Neural crest cell (in vitro differentiated cells): Measurements from ENCODE around the gene PLCL1. TPM values are rescaled to one million over a fixed set of nuclear protein-coding genes. Genes with fewer than 3 reads are reported as not detected.
A peak's percentile ranks its signal among the peaks of the same experiment; 100 is the strongest.

Experiments
- DNase-seq: peaks from one replicate; pipeline ENCODE4 v3.0.0; 2021; ENCODE audit warnings: low read depth, mixed read lengths, low spot score
- H3K27ac Mint-ChIP-seq: one replicate; pipeline ENCODE4 v1.8.0; 2021; ENCODE audit warnings: mild to moderate bottlenecking, mixed read lengths; ENCODE audit not compliant: unreplicated experiment
- H3K27me3 Mint-ChIP-seq: 2 replicates; pipeline ENCODE4 v1.8.0; 2021; ENCODE audit warnings: low read depth, mild to moderate bottlenecking, mixed read lengths
- H3K36me3 Mint-ChIP-seq: 2 replicates; pipeline ENCODE4 v1.8.0; 2021; ENCODE audit warnings: low read depth, mild to moderate bottlenecking, mixed read lengths
- H3K4me1 Mint-ChIP-seq: 2 replicates; pipeline ENCODE4 v1.8.0; 2021; ENCODE audit warnings: mixed read lengths
- H3K4me3 Mint-ChIP-seq: one replicate; pipeline ENCODE4 v1.8.0; 2021; ENCODE audit warnings: mild to moderate bottlenecking, mixed read lengths
- H3K9me3 Mint-ChIP-seq: 2 replicates; pipeline ENCODE4 v1.8.0; 2021; ENCODE audit warnings: mixed read lengths
- CTCF ChIP-seq: fragments of 200-600 bp; sonication (generic); conservative IDR thresholded peaks from 2 replicates; pipeline ENCODE4 v1.5.0; 2021; ENCODE audit warnings: antibody characterized with exemption, mild to moderate bottlenecking
- total RNA-seq: library from RNA; stranded (reverse); gene quantifications from 2 replicates; pipeline ENCODE4 v1.2.1, GENCODE V29; 2021

The PLCL1 gene
- total RNA-seq, 1 donor from 2014 or later: 0.72 TPM

DNA sequence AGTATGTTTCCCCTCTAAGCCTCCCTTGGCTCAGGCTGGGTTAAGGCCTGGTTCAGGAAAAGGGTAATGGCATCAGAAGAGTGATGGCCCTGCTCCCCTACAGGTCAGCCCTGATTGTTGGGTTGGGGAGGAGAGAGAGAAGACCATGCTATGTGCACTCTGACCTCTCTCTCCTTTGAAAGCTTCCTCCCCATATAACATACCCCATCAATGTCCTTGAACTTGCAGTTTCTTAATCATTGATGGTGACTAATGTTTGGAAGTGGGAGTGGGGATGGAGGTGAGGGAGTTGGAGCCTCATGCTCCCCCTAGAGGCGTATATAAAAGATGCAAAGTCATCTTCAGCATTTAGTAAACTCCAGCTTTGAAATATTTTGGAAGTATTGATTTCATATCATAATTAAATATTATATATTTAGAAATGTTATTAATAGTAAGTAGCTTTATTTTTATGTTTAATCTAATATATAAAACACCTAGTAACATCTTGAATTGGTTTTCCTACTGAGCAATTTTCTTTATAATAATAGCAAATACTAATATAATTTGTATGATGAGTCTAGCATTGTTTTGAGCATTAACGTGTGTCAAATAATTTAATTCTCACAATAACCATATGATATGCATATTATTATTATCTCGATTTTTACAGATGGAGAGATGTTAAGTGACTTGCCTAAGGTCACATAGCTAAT is 8.8 kb downstream of the PLCL1 start:
- H3K36me3 Mint-ChIP-seq: no peaks in the 10 kb centered on the region
- H3K27ac Mint-ChIP-seq: no peak overlapping the region
- H3K27me3 Mint-ChIP-seq: peaks cover 21% of the 10 kb centered on the region
- peak; percentile 71 for TF ChIP-seq CTCF
- H3K4me3 Mint-ChIP-seq: no peak overlapping the region
- no peak for DNase-seq
- no peaks in the 10 kb centered on the region for H3K4me1 Mint-ChIP-seq
- H3K9me3 Mint-ChIP-seq: peaks cover 4% of the 10 kb centered on the region

GRCh38 chr2:197814526-197814925 is 10.1 kb downstream of the PLCL1 start:
- no peak for DNase-seq
- Mint-ChIP-seq H3K36me3 (no peaks in the 10 kb centered on the region), H3K27me3 (peaks cover 8% of the 10 kb centered on the region), H3K9me3 (no peaks in the 10 kb centered on the region), H3K4me3 (no peak overlapping the region), H3K27ac (no peak overlapping the region), H3K4me1 (no peaks in the 10 kb centered on the region)
- no peak for TF ChIP-seq CTCF

DNA sequence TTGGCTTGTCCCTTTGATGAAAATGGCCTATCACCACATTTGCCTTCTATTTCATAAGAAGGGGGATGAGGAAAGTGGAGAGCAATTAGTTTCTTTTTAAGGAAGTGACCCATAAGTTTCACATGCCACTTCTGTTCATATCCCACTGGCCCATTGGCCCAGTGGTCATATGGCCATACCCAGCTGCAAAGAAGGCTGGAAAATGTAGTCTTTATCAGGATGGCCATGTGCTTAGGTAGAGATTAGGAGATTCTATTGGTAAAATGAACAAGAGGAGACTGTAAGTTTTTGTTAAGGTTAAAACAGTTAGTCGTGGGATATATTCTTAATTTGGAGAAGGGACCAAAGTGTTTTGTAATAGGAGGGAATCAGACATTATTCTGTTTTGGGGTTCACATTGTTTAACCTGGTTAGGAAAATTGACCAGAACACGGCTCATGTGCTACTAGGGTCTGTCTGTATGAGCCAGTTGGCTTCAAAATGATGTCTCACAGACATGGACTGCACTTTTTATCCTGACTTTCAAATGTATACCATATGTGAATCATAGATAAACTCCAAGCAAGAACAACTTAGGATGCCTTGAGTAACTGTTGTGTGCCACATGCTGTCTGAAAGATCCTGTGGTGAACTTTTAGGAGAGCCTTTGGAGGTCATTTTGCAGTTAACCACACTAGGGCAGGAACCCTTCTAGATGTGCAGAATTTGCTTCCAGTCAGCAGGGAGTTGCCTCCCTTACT is 17.3 kb downstream of the PLCL1 start:
- Mint-ChIP-seq H3K4me3 (no peak overlapping the region), H3K36me3 (no peaks in the 10 kb centered on the region), H3K9me3 (no peaks in the 10 kb centered on the region), H3K27me3 (no peaks in the 10 kb centered on the region), H3K4me1 (no peaks in the 10 kb centered on the region), H3K27ac (no peak overlapping the region)
- TF ChIP-seq CTCF: no peak
- DNase-seq: no peak

- no peak for DNase-seq
- H3K27me3 Mint-ChIP-seq: no peaks in the 10 kb centered on the region
- TF ChIP-seq CTCF: no peak
- no peak overlapping the region for H3K4me3 Mint-ChIP-seq
- H3K27ac Mint-ChIP-seq: no peak overlapping the region
- H3K36me3 Mint-ChIP-seq: no peaks in the 10 kb centered on the region
- no peaks in the 10 kb centered on the region for H3K4me1 Mint-ChIP-seq
- H3K9me3 Mint-ChIP-seq: no peaks in the 10 kb centered on the region
Measured at GRCh38 chr2:197822333-197822732, 17.9 kb downstream of the PLCL1 start.

- H3K27ac Mint-ChIP-seq: no peak overlapping the region
- no peaks in the 10 kb centered on the region for H3K4me1 Mint-ChIP-seq
- H3K9me3 Mint-ChIP-seq: peaks cover 10% of the 10 kb centered on the region
- no peak overlapping the region for H3K4me3 Mint-ChIP-seq
- peaks cover 6% of the 10 kb centered on the region for H3K36me3 Mint-ChIP-seq
- DNase-seq: no peak
- no peak for TF ChIP-seq CTCF
- no peaks in the 10 kb centered on the region for H3K27me3 Mint-ChIP-seq
Measured at GRCh38 chr2:197827618-197828017, 23.2 kb downstream of the PLCL1 start.
